CD4-positive, alpha-beta memory T cell (primary cell): Measurements from ENCODE around the gene SFSWAP. TPM values are rescaled to one million over a fixed set of nuclear protein-coding genes. Genes with fewer than 3 reads are reported as not detected.
A peak's percentile ranks its signal among the peaks of the same experiment; 100 is the strongest.
"Not testable (repeated sequence)": the region's sequence is repeated elsewhere in the genome, so short reads cannot be mapped to it uniquely, and the experiment has no call there.

Source experiments
- CTCF ChIA-PET: fragments of 350-600 bp; sonication (Branson Sonifier 250); formaldehyde crosslinking; loops from one replicate; lab custom pipeline; 2021; ENCODE audit warnings: inconsistent platforms; ENCODE audit not compliant: partially characterized antibody; lab: Charles Lee
- POLR2A ChIA-PET: fragments of 350-600 bp; sonication (Branson Sonifier 250); formaldehyde crosslinking; loops from one replicate; lab custom pipeline; 2021; ENCODE audit not compliant: partially characterized antibody; lab: Charles Lee
- DNase-seq, 5 donors: peaks; one replicate each; pipeline versions ENCODE4 v3.0.0 to v3.0.0-alpha.2; 2020 to 2022; ENCODE audit warnings: mixed read lengths in 1 of 5
- H3K27ac ChIP-seq: one replicate; pipeline ENCODE4 v1.7.0; 2013; ENCODE audit warnings: low read depth, low read length
- H3K27me3 ChIP-seq: 2 replicates; pipeline ENCODE4 v1.7.0; 2013; ENCODE audit warnings: mild to moderate bottlenecking, low read length, moderate library complexity; ENCODE audit not compliant: insufficient read depth
- H3K36me3 ChIP-seq: 2 replicates; pipeline ENCODE4 v1.7.0; 2013; ENCODE audit warnings: mild to moderate bottlenecking, low read length, moderate library complexity; ENCODE audit not compliant: insufficient read depth
- H3K4me1 ChIP-seq: 2 replicates; pipeline ENCODE4 v1.7.0; 2013; ENCODE audit warnings: mild to moderate bottlenecking, low read length, moderate library complexity; ENCODE audit not compliant: insufficient read depth
- H3K4me3 ChIP-seq, 2 donors: one replicate each; pipeline ENCODE4 v1.7.0; 2013; ENCODE audit warnings: low read length in 2 of 2, mild to moderate bottlenecking in 1 of 2
- H3K9me3 ChIP-seq, 2 donors: one replicate each; pipeline ENCODE4 v1.7.0; 2013; ENCODE audit warnings: low read length in 2 of 2, control low read depth in 1 of 2; ENCODE audit not compliant: control insufficient read depth in 1 of 2
- H3K27ac Mint-ChIP-seq, 7 donors: one replicate each; pipeline ENCODE4 v1.8.0; 2020 to 2021; ENCODE audit warnings: mixed read lengths in 7 of 7, mild to moderate bottlenecking in 6 of 7, inconsistent platforms in 3 of 7, moderate library complexity in 3 of 7
- H3K27me3 Mint-ChIP-seq, 2 donors: one replicate each; pipeline ENCODE4 v1.8.0; 2020 to 2021; ENCODE audit warnings: mixed read lengths in 2 of 2
- H3K36me3 Mint-ChIP-seq, 2 donors: one replicate each; pipeline ENCODE4 v1.8.0; 2020 to 2021; ENCODE audit warnings: mixed read lengths in 2 of 2, inconsistent platforms in 1 of 2, mild to moderate bottlenecking in 1 of 2
- H3K4me1 Mint-ChIP-seq, 4 donors: one replicate each; pipeline ENCODE4 v1.8.0; 2020 to 2021; ENCODE audit warnings: mixed read lengths in 4 of 4, mild to moderate bottlenecking in 1 of 4
- H3K4me3 Mint-ChIP-seq, 8 donors: one replicate each; pipeline ENCODE4 v1.8.0; 2020 to 2021; ENCODE audit warnings: mixed read lengths in 8 of 8, mild to moderate bottlenecking in 7 of 8, moderate library complexity in 6 of 8, inconsistent platforms in 3 of 8
- H3K9me3 Mint-ChIP-seq, 8 donors: one replicate each; pipeline ENCODE4 v1.8.0; 2020 to 2021; ENCODE audit warnings: mixed read lengths in 8 of 8, mild to moderate bottlenecking in 5 of 8, inconsistent platforms in 3 of 8, moderate library complexity in 1 of 8
- intact Hi-C: fragments of 100-400 bp; cut with micrococcal nuclease; formaldehyde crosslinking; loops from one replicate; pipeline ENCODE4 v1.15.1; 2023
- polyA plus RNA-seq, 2 donors: library from polyadenylated mRNA; unstranded; fragments of 300-500 nt; fragmentation: Illumina TruSeq; gene quantifications; one replicate each; pipeline ENCODE4 v1.2.3, GENCODE V29; 2021
- total RNA-seq, 2 experiments: library from RNA; stranded (reverse); gene quantifications; one replicate each; pipeline ENCODE4 v1.2.3, GENCODE V29; 2021

The SFSWAP gene
- total and polyA plus RNA-seq, 4 experiments from 2014 or later: 9.8 to 96.8 (median 60.7) TPM

GRCh38 chr12:131803961-131804521 is 93.2 kb downstream of the SFSWAP start:
- no peaks in the 10 kb centered on the region for H3K4me1 ChIP-seq
- ChIA-PET CTCF (no interaction called here), POLR2A (no interaction called here)
- H3K9me3 ChIP-seq: no peaks in the 10 kb centered on the region
- H3K27ac ChIP-seq: no peak overlapping the region
- Mint-ChIP-seq H3K4me3 (no peak overlapping the region), H3K4me1 (peaks cover 0 to 2% (median 0%) of the 10 kb centered on the region in 4 donors), H3K27me3 (no peaks in the 10 kb centered on the region), H3K27ac (peak overlapping the region in 1 of 7 donors; percentile 75), H3K9me3 (peaks cover 0 to 2% (median 0%) of the 10 kb centered on the region in 8 donors), H3K36me3 (peaks cover 26 to 27% of the 10 kb centered on the region in 2 donors)
- no peak for DNase-seq
- no peaks in the 10 kb centered on the region for H3K27me3 ChIP-seq
- intact Hi-C loops: no loop called here
- peaks cover 23% of the 10 kb centered on the region for H3K36me3 ChIP-seq
- no peak overlapping the region for H3K4me3 ChIP-seq

GRCh38 chr12:131805421-131805820 is 94.5 kb downstream of the SFSWAP start:
- peaks cover 0 to 2% (median 0%) of the 10 kb centered on the region in 8 donors for H3K9me3 Mint-ChIP-seq
- ChIA-PET POLR2A (no interaction called here), CTCF (no interaction called here)
- Histone ChIP-seq H3K27ac (no peak overlapping the region), H3K9me3 (no peaks in the 10 kb centered on the region), H3K4me3 (no peak overlapping the region), H3K36me3 (peaks cover 10% of the 10 kb centered on the region), H3K27me3 (no peaks in the 10 kb centered on the region), H3K4me1 (no peaks in the 10 kb centered on the region)
- no peak overlapping the region for H3K4me3 Mint-ChIP-seq
- no peaks in the 10 kb centered on the region for H3K27me3 Mint-ChIP-seq
- peaks cover 0 to 2% (median under 1%) of the 10 kb centered on the region in 4 donors for H3K4me1 Mint-ChIP-seq
- no peak for DNase-seq
- intact Hi-C loops: no loop called here
- no peak overlapping the region for H3K27ac Mint-ChIP-seq
- H3K36me3 Mint-ChIP-seq: peaks cover 13 to 20% of the 10 kb centered on the region in 2 donors

GRCh38 chr12:131806674-131807073 is 95.8 kb downstream of the SFSWAP start:
- CTCF ChIA-PET: no interaction called here
- H3K36me3 ChIP-seq: peaks cover 6% of the 10 kb centered on the region
- no peak overlapping the region for H3K27ac ChIP-seq
- DNase-seq: no peak
- no peak overlapping the region for H3K27ac Mint-ChIP-seq
- H3K9me3 ChIP-seq: no peaks in the 10 kb centered on the region
- no peak overlapping the region for H3K4me3 ChIP-seq
- H3K27me3 Mint-ChIP-seq: no peaks in the 10 kb centered on the region
- H3K4me3 Mint-ChIP-seq: peak overlapping the region in 1 of 8 donors; percentile 0
- H3K4me1 ChIP-seq: no peaks in the 10 kb centered on the region
- no peaks in the 10 kb centered on the region for H3K27me3 ChIP-seq
- H3K36me3 Mint-ChIP-seq: peaks cover 5 to 9% of the 10 kb centered on the region in 2 donors
- POLR2A ChIA-PET: no interaction called here
- peaks cover 0 to 3% (median 0%) of the 10 kb centered on the region in 8 donors for H3K9me3 Mint-ChIP-seq
- H3K4me1 Mint-ChIP-seq: peaks cover 0 to 4% (median 0%) of the 10 kb centered on the region in 4 donors
- intact Hi-C loops: no loop called here

GRCh38 chr12:131808744-131809371 is 98.0 kb downstream of the SFSWAP start:
- peak in 4 of 5 donors; percentile 19 to 59 (median 30) for DNase-seq
- no peaks in the 10 kb centered on the region for H3K27me3 Mint-ChIP-seq
- Histone ChIP-seq H3K27ac (no peak overlapping the region), H3K36me3 (no peaks in the 10 kb centered on the region), H3K27me3 (no peaks in the 10 kb centered on the region), H3K4me1 (no peaks in the 10 kb centered on the region), H3K9me3 (no peaks in the 10 kb centered on the region), H3K4me3 (peak overlapping the region in 1 of 2 donors; percentile 24)
- peak overlapping the region in 5 of 7 donors; percentile 32 to 77 (median 64) for H3K27ac Mint-ChIP-seq
- POLR2A ChIA-PET: interaction anchor here (0.6 kb wide), 1 partner anchor 33 kb away, joined by 5 read pairs; no protein-coding TSS in a partner anchor
- peaks cover 0 to 4% (median 0%) of the 10 kb centered on the region in 4 donors for H3K4me1 Mint-ChIP-seq
- peak overlapping the region; percentile 61 to 84 (median 74) for H3K4me3 Mint-ChIP-seq
- intact Hi-C loops: no loop called here
- peaks cover 0 to 19% (median 13%) of the 10 kb centered on the region in 8 donors for H3K9me3 Mint-ChIP-seq
- peaks cover 3 to 9% of the 10 kb centered on the region in 2 donors for H3K36me3 Mint-ChIP-seq
- CTCF ChIA-PET: no interaction called here

GRCh38 chr12:131809476-131810254 is 98.8 kb downstream of the SFSWAP start:
- H3K4me3 Mint-ChIP-seq: peak overlapping the region in 2 of 8 donors; percentile 53 to 63
- H3K9me3 Mint-ChIP-seq: peaks cover 0 to 23% (median 15%) of the 10 kb centered on the region in 8 donors
- H3K4me3 ChIP-seq, intact Hi-C loops, H3K27me3 Mint-ChIP-seq, H3K27me3 ChIP-seq, H3K9me3 ChIP-seq, H3K27ac ChIP-seq, CTCF ChIA-PET, H3K36me3 ChIP-seq, DNase-seq, H3K4me1 Mint-ChIP-seq, H3K4me1 ChIP-seq, H3K36me3 Mint-ChIP-seq: not testable (repeated sequence)
- POLR2A ChIA-PET: interaction anchor here (0.6 kb wide), 1 partner anchor 34 kb away, joined by 5 read pairs; no protein-coding TSS in a partner anchor
- peak overlapping the region in 1 of 7 donors; percentile 32 for H3K27ac Mint-ChIP-seq

- H3K4me3 Mint-ChIP-seq: peak overlapping the region in 2 of 8 donors; percentile 17 to 31
- peaks cover 0 to 4% (median 0%) of the 10 kb centered on the region in 4 donors for H3K4me1 Mint-ChIP-seq
- CTCF ChIA-PET: no interaction called here
- no peaks in the 10 kb centered on the region for H3K27me3 ChIP-seq
- no peaks in the 10 kb centered on the region for H3K27me3 Mint-ChIP-seq
- peak overlapping the region in 1 of 7 donors; percentile 29 for H3K27ac Mint-ChIP-seq
- POLR2A ChIA-PET: no interaction called here
- DNase-seq: no peak
- H3K36me3 ChIP-seq: no peaks in the 10 kb centered on the region
- H3K27ac ChIP-seq: no peak overlapping the region
- no peaks in the 10 kb centered on the region for H3K4me1 ChIP-seq
- no peaks in the 10 kb centered on the region for H3K9me3 ChIP-seq
- no peak overlapping the region for H3K4me3 ChIP-seq
- intact Hi-C loops: no loop called here
- peaks cover 3 to 9% of the 10 kb centered on the region in 2 donors for H3K36me3 Mint-ChIP-seq
- peaks cover 0 to 23% (median 15%) of the 10 kb centered on the region in 8 donors for H3K9me3 Mint-ChIP-seq
Observed at GRCh38 chr12:131810726-131811125, 99.8 kb downstream of the SFSWAP start.

GRCh38 chr12:131815131-131815530 is 104.2 kb downstream of the SFSWAP start:
- H3K27me3 ChIP-seq: no peaks in the 10 kb centered on the region
- H3K9me3 Mint-ChIP-seq: peaks cover 0 to 23% (median 14%) of the 10 kb centered on the region in 8 donors
- CTCF ChIA-PET: no interaction called here
- H3K9me3 ChIP-seq: no peaks in the 10 kb centered on the region
- H3K36me3 Mint-ChIP-seq: peaks cover 3 to 9% of the 10 kb centered on the region in 2 donors
- no peak overlapping the region for H3K27ac Mint-ChIP-seq
- H3K4me3 Mint-ChIP-seq: no peak overlapping the region
- DNase-seq: no peak
- POLR2A ChIA-PET: no interaction called here
- no peak overlapping the region for H3K4me3 ChIP-seq
- H3K27ac ChIP-seq: no peak overlapping the region
- intact Hi-C loops: no loop called here
- no peaks in the 10 kb centered on the region for H3K36me3 ChIP-seq
- no peaks in the 10 kb centered on the region for H3K27me3 Mint-ChIP-seq
- H3K4me1 ChIP-seq: no peaks in the 10 kb centered on the region
- H3K4me1 Mint-ChIP-seq: peaks cover 0 to 2% (median 0%) of the 10 kb centered on the region in 4 donors
